Measurements from ENCODE around the gene COTL1.
A peak's percentile ranks its signal among the peaks of the same experiment; 100 is the strongest.
"Not testable (repeated sequence)": the region's sequence is repeated elsewhere in the genome, so short reads cannot be mapped to it uniquely, and the experiment has no call there.

The COTL1 gene

DNA sequence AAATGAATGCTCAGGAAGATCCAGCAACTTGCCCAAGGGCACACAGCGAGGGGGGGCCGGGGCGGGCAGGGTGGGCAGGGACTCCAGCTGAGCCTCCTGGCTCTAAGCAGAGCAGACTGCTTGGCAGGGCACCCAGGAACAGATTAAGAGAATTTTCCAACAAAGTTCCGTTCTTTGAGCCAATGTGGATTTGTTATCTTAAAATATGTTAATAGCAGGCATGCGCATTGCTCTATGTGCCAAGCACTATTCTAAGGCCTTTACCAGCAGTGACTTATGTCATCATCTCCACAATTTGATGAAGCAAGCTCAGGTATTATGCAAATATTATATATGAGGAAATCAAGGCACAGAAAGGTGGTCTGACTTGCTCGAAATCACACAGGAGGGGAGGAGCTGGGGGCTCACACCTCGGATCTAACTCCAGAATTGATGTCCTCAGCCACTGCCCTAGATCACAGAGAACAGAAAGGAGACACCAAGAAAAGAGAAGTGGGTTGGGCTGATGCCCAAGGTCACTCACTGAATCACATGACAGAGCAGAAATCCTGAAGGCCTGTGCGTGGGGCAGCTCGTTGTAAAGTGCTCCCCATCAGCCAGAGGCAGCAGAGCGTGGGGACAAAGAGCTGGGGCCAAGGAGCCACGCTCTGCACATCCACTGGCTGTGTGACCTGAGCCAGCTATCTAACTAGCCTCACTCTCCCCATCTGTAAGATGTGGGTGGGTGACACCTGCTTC, 90.2 kb downstream of the COTL1 start:
- TF ChIP-seq, protein P1, sequence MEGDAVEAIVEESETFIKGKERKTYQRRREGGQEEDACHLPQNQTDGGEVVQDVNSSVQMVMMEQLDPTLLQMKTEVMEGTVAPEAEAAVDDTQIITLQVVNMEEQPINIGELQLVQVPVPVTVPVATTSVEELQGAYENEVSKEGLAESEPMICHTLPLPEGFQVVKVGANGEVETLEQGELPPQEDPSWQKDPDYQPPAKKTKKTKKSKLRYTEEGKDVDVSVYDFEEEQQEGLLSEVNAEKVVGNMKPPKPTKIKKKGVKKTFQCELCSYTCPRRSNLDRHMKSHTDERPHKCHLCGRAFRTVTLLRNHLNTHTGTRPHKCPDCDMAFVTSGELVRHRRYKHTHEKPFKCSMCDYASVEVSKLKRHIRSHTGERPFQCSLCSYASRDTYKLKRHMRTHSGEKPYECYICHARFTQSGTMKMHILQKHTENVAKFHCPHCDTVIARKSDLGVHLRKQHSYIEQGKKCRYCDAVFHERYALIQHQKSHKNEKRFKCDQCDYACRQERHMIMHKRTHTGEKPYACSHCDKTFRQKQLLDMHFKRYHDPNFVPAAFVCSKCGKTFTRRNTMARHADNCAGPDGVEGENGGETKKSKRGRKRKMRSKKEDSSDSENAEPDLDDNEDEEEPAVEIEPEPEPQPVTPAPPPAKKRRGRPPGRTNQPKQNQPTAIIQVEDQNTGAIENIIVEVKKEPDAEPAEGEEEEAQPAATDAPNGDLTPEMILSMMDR (IDR thresholded peaks at IDR 0.05; ENCODE audit: low read depth, low read length): no peak
- H3K4me3 ChIP-seq (ENCODE audit: low read depth, low read length): no peak overlapping the region

DNA sequence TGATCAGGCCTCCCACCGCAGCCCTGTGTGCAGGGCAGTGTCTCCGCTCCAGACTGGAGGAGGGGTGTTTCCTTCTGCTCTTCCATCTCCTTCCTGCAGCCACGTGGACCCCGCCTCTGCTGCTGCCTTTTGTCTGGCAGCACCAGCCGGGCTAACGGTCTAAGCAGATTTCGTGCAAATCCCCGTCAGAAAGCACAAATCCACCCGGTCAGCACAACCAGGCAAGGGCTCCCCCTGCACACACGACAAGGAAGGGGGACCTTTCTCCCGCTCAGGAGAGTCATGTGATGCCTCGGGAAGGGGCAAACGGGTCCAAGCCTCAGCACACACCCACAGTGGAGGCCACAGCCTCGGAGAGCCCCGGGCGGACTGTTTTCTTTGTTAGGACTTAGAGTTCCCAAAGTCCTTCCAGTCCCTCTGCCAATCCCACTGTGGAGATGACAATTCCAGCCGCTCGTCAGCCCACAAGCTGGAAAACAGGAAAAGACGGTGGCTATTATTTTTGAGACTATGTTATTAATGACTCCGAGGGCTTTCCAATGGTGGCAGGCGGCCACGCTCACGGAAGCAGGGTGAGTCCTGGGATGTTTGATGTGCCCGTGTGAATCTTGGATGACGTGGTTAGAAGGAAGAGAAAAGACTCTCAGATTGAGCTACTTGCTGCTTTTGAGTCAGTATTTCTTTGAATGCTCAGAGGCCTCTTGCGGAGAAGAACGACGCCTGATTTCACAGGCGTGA, 90.9 kb downstream of the COTL1 start:
- H3K4me3 ChIP-seq (ENCODE audit: low read depth, low read length): 0 out of 2 replicates have a peak overlapping the region, but pooled peaks have one; percentile 9
- TF ChIP-seq, protein P1 (IDR thresholded peaks at IDR 0.05; ENCODE audit: low read depth, low read length): no peak

DNA sequence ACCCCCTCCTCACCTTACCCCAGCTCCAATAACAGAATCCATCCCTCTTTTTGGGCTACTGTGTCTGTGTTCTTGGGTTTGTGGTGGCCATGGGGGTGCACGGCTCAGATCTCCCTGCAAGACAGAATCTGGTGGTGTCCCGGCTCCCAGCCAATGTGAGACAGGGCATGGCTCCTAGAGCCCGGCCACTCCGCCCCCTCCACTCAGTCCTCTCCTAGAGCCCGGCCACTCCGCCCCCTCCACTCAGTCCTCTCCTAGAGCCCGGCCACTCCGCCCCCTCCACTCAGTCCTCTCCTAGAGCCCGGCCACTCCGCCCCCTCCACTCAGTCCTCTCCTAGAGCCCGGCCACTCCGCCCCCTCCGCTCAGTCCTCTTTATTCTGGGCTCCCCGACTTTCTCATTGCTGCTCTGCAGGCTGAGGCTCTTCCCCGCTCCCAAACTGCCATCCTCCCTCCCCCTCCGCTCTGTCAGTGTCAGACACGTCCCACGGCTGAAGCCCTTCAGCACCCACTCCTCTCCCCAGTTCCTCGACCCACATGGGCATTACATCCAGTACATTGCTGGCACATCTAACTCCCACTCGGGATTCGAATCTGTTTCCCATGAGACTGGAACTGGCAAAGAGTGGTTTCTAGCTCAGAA, 92.8 kb downstream of the COTL1 start:
- H3K4me3 ChIP-seq (ENCODE audit: low read depth, low read length): not testable (repeated sequence)

DNA sequence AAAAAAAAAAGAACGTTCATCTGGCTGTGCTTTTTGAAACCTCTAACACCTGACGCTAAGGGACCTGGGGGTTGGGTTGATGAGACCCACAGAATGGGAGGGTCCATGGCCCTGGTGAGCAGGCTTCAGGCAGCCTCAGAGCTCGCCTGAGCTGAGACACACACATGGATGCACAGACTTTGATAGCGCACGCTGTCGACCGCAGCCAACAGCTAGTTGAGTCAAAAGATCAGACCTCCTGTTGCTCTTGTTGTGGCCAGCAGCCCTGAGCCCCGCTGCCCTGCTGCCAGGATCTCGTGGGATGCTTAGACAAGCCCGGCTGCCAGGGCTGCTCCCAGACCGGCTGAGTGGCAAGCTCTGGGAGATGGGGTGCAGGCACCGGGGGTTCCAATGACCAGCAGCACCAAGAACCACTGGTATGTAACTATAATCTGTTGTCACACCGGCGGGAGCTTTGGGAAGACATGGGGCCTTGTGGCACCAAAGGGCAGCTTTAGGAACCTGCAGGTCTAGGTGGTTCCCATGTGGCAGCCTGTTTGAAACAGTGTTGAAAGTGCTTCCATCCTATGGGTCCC, 93.4 kb downstream of the COTL1 start:
- TF ChIP-seq, protein P1 (IDR thresholded peaks at IDR 0.05; ENCODE audit: low read depth, low read length): no peak
- no peak overlapping the region for H3K4me3 ChIP-seq (ENCODE audit: low read depth, low read length)

DNA sequence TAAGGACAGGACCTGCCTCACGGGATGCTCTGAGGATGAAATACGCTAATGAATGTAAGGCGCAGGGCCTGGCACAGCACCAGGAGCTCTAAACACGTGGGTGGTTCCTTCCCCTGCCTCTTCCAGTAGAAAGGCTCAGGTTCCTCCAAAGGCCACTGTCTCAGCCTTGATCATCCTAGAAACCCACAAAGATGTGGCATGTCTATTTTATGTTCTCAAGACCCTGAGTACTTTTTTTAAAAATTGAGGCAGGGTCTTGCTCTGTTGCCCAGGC, 96.4 kb downstream of the COTL1 start:
- TF ChIP-seq, protein P1 (IDR thresholded peaks at IDR 0.05; ENCODE audit: low read depth, low read length): no peak
- H3K4me3 ChIP-seq (ENCODE audit: low read depth, low read length): no peak overlapping the region

DNA sequence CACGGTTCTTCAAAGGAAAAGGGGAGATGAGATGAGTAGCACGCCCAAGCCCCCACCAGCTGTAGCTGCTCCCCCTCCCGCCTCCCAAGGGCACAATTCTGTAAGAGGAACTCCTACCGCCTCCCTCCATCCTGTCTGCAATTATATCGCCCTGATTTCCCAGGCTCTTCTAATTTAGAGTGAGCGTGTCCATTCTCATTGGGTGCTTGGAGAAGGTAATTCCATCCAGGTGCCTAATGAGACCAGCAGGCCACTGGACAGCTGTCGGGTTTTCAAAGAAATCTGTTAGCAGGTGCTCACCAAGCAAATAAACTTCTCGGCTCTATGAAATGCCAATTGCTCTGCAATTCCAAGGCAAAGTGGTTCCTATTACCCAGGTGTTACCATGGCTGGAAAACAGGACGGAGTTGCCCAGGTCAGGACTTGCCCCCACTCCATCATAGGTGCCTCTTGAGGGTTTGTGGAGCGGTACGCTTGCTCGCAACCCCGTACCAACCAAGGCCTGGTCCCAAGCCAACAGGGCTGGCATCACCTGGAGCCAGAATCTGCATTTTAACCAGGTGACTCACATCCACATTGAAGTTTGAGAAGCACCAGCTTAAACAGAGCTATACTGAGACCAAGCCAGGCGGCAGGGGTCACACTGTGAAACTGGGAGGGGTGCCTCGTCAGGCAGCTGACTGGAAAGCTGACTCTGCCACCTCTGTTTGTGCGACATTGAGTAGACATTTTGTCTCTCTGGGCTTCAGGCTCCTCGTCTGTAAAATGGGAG, 97.0 kb downstream of the COTL1 start:
- TF ChIP-seq, protein P1 (IDR thresholded peaks at IDR 0.05; ENCODE audit: low read depth, low read length): no peak
- no peak overlapping the region for H3K4me3 ChIP-seq (ENCODE audit: low read depth, low read length)

DNA sequence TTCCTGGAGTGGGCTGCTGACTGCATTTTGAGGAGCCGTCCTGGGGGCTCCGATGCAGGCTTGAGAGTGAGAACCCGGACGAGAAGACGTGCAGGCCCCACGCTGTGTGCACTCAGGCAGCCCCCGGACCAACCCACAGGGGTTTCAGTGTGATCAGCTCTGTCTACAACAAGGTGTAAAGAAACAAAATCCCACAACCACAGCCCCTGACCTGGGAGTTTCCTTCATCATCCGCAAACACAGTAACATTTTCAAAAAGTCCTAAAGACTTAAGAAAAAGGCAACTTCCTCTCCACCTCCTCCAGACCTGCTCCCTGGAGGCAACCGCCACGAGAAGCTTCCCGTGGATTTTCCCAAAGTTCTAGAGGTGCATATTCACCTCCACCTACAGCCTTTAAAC, 98.0 kb downstream of the COTL1 start:
- TF ChIP-seq, protein P1 (IDR thresholded peaks at IDR 0.05; ENCODE audit: low read depth, low read length): no peak
- no peak overlapping the region for H3K4me3 ChIP-seq (ENCODE audit: low read depth, low read length)

All from WI38 (cell line).